Panc1 (cell line): ENCODE results near the gene DIAPH1.

Experiments used
- CTCF ChIP-seq: fragments of 450-650 bp; IDR thresholded peaks from 2 replicates; pipeline ENCODE4 v1.5.1; 2017; ENCODE audit warnings: mild to moderate bottlenecking
- POLR2AphosphoS5 ChIP-seq: IDR thresholded peaks from 2 replicates; pipeline ENCODE4 v1.6.1; 2012; ENCODE audit warnings: mild to moderate bottlenecking, low read depth, low read length, moderate library complexity
- REST ChIP-seq, 2 experiments: IDR thresholded peaks; 2 replicates each; pipeline ENCODE4 v1.6.1; 2011 to 2012; ENCODE audit warnings: low read depth in 2 of 2, control low read depth in 1 of 2, low read length in 1 of 2, mild to moderate bottlenecking in 1 of 2, moderate library complexity in 1 of 2; ENCODE audit not compliant: insufficient read depth in 1 of 2
- SIN3A ChIP-seq: IDR thresholded peaks from 2 replicates; pipeline ENCODE4 v1.6.1; 2012; ENCODE audit warnings: low read depth, mild to moderate bottlenecking, low read length, moderate library complexity, borderline replicate concordance; ENCODE audit not compliant: insufficient read depth

- no peak for TF ChIP-seq POLR2AphosphoS5
- TF ChIP-seq SIN3A: no peak
- TF ChIP-seq CTCF: no peak
- no peak for TF ChIP-seq REST (IDR thresholded peaks at IDR 0.05; ENCODE audit: insufficient read depth in 1 of 2, low read depth in 2 of 2, low read length in 1 of 2)
Measured at GRCh38 chr5:141504216-141504615, 114.6 kb downstream of the DIAPH1 start.
